HG03039 (cell line): Measurements from ENCODE around the gene DNAJC30.
"Not testable (repeated sequence)": the region's sequence is repeated elsewhere in the genome, so short reads cannot be mapped to it uniquely, and the experiment has no call there.

Experiments
- ATAC-seq: cut with Tn5 transposase; IDR thresholded peaks from one replicate; pipeline ENCODE4 v1.9.1; 2021; ENCODE audit warnings: mild to moderate bottlenecking, moderate library complexity; ENCODE audit not compliant: unreplicated experiment

The DNAJC30 gene

DNA sequence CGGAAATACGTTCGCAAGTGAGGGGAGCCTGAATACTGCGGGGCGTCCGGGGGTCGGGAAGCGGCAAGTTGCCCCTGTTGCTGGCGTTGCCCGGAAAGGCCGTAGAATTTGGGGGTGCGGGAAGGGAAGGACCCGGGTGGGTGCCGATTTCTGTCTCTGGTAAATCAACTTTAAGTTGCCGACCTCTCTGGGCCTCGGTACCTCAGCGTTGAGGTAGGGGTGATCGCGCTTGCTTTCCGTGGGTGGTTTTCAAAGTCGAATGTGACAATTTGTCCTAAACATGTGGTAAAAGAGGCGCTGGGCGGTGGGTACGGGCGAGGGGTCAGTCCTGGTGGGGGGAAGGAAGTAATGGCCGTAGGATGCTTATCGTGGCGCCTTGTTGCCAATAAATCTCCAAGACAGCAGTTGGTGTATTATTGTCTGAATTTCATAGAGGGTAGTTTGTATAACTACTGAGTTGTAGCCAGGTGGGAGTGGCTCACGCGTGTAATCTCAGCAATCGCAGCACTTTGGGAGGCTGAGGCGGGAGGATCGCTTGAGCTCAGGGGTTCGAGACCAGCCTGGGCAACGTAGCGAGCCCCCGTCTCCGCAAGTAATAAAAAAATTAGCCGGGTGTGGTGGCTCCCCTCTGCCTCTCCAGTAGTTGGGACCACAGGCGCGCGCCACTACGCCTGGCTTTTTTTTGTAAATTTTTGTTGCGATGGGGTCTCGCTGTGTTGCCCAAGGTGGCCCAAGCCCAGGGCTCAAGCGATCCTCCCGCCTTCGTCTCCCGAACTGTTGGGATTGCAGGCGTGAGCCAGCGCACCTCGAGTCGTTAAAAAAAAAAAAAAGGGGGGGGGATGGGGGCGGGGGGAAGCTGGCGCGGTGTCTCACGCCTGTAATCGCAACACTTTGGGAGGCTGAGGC, 788 bp upstream of the DNAJC30 start:
- no peak for ATAC-seq

DNA sequence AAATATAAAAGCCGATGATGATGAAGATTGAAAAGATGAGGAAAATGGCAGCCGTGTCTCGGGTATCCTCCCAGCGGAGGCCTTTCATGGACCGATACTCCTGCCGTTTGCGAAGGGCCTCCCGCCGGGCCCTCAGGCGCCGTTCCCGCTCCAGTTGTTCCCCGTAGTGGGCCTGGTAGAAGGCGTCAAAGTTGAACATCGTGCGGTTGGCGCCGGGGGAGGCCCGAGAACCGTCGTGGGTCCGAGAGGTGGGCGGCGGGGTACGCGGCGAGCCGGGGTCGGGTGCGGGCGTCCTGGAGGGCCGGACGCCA, 553 bp downstream of the DNAJC30 start:
- ATAC-seq = no peak

DNA sequence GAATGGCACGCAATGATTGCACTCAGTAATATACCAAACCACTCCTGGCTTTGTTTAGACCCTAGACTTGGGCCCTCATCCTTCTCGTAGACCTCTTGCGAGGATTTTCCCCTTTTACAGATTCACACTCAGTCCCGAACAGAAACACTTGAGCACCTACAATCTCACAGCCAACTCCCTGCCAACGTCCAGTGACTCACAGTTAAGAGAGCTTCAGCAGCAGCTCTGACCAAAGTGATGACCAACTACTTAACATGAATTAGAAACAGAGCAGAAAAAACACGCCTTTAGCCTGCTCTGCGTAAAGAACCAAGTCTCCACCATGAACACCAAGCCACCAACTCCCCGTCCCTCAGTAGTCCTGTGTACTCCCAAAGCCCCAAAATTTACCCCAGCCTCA, 2.2 kb downstream of the DNAJC30 start:
- ATAC-seq = no peak

DNA sequence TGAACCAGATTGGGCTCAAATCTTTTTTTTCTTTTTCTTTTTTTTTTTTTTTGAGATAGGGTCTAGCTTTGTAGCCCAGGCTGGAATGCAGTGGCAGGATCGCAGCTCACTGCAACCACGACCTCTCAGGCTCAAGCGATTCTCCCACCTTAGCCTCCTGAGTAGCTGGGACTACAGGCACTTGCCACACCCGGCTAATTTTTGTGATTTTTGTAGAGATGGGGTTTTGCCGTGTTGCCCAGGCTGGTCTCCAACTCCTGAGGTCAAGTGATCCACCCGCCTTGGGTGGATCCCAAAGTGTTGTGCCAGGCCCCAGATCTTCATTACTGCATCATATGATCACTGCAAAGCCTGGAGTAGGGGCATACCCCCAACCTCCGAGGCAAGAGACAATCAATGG, 2.8 kb downstream of the DNAJC30 start:
- no peak for ATAC-seq

DNA sequence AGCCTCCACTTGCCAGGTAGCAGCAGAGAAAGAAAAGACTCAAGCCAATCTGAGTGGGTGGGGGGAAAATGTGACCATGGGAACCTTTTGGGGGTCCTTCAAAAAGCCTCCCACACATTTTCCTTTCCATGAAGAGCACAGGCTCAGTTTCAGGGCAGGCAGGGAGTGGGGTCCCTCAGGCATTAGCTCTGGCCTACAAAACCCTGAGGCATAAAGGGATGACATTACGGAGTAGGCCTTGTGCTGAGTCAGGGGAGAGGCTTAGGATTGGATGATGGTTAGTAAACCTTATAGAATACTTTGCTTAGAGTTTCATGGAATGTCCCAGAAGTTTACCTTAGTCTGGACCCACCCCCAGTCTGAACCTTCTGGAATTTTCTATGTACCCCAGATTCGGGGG, 3.5 kb downstream of the DNAJC30 start:
- no peak for ATAC-seq

DNA sequence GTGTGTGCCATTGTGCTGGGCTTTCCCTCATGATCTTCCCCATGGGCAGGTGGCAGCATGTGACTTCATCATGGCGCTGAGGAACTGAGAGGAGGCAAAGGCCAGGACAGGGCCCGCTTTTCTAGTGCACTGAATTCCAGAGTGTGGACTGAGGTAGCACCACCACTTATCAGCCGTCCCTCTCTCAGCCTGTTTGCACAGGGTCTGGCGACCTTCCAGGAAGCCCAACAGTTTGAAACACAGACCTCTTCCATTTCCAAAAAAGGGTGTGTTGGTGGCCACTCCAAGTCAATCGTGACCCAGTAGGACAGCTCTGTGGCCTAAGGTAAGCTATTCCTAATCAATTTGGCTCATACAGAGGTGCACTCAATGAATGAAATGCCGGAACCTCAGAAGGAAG, 4.4 kb downstream of the DNAJC30 start:
- ATAC-seq = no peak

DNA sequence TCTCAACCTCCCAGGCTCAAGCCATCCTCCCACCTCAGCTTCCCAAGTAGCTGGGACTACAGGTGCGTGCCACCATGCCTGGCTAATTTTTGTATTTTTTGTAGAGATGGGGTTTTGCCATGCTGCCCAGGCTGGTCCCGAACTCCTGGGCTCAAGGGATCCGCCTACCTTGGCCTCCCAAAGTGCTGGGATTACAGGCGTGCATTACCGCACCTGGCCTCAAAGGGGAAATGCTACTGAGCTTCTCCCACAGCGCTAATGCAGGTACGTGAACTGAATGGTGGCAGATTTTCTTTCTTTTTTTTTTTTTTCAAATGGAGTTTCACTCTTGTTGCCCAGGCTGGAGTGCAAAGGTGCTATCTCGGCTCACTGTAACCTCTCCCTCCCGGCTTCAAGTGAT, 7.2 kb downstream of the DNAJC30 start:
- ATAC-seq = not testable (repeated sequence)

DNA sequence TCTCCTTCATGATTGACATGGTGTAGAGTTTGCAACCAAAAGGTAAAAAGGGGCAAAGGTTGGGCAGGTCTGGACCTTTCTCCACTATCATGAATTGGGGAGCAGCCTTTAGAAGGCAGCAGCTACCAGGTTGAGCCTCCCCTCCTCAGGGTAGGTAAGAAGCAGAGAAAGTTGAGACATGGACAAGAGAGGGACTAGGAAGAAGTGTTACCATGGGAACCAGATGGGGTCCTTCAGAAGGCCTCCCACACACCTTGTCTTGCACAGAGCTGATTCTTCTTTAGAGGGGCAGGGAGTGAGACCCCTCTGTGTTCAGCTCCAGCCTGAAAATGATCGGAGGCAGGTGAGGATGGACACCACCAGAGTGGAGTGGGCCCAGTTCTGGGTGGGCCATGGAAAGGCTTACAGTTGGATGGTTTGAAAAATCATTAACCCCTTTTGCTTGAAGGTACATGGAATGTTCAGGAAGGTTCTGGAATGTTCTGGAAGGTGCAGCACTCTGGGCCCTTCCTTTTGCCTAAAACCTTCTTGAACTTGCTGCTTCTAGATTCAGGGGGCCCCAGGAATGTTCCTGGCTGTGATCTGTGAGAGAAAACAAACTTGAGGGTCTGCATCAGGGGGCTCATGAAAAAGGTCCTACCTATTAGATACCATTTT, 8.7 kb downstream of the DNAJC30 start:
- no peak for ATAC-seq

DNA sequence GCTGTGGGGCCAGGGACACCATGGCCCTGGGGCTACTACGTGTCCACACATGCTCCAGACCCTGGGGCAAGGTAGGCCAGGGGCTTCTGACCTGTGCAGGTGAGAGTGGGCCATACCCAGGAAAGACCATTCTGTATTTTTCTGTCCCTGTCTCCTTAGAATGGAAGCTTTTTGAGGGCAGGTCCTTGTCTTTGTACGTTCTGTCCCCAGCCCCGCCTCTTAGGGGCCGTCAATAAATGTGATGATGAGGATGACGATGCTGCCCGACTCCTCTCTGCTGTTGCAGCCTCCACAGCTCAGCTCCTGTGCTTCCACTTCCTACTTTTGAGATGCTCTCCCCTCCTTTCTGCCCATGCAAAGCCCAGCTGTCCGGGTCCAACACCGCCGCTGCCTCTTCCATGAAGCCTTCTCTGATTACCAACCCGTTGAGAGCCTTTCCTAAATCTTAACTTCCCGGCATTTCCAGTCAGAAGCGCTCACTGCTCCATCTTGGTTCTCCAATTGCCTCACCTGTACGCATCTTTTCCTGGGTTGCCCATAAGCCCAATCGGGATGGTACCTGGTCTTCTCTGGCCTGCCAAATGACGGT, 11.3 kb downstream of the DNAJC30 start:
- no peak for ATAC-seq

DNA sequence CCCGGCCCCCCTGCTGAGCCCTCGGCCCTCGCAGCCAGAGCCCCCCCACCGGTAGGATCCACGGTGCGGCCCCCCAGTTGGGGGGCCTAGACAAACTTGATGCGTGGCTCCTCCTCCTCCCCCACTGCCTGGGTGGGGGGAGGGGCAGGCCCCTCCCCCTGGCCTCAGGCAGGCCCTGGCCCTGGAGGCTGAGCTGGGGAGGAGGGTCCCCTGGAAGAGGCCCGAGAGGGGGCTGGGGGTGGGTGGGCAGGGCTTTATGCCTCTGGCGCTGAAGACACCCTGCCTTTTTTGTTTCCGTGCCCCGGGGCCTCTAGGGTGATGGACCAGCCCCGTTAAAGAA, 12.0 kb downstream of the DNAJC30 start:
- ATAC-seq = no peak

DNA sequence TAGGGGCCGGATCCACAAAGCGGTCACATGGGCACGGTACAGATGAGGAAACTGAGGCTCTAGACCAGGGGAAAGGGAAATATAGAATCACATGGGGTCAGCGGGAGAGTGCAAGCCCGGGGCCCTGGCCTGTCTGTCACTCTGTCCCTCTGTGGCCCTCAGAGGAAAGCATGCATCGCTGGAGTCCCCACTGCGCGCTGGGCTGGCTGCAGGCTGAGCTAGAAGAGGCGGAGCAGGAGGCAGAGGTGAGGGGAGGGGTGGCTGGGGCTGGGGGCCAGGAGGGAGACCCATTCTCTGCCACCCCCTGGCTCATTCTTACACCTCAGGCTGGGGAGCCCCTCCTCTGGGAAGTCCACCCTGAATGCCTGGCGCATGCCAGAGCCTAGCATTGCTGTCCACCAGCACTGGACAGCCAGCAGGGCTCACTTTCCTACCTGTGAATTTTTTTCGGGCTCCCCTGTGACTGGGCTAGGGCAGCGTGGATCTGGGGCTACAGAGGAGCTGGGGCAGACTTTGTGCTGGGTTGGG, 13.3 kb downstream of the DNAJC30 start:
- no peak for ATAC-seq

DNA sequence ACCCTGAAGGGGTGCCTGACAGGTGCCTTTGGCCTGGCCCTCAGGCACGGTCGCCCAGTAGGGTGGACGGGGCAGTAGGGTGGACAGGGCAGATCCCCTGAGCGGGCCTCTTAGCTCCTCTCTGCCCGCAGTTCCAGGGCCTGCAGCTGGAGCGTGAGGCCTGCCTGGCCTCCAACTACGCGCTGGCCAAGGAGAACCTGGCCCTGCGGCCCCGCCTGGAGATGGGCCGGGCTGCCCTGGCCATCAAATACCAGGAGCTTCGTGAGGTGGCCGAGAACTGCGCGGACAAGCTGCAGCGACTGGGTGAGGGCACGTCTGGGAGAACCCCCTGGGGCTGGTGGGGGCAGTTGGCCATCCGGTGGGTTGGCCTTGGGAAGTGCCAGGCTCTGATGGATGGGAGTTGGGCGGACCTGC, 14.0 kb downstream of the DNAJC30 start:
- ATAC-seq = no peak

DNA sequence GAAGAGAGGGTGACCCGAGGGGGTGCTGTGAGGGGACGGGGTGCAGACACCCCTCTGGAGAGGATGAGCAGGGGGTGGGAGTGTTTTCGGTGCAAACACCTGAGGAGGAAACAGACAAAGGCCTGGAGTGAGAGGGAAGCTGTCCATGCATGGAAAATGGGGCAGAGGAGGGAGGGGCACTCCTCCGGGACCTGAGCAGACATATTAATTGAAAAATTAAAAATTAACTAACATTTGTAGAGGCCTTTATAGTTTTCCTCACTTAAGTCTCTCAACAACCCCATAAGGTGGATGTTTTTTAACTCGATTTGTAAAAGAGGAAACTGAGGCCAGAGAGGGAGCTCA, 14.4 kb downstream of the DNAJC30 start:
- ATAC-seq = no peak

DNA sequence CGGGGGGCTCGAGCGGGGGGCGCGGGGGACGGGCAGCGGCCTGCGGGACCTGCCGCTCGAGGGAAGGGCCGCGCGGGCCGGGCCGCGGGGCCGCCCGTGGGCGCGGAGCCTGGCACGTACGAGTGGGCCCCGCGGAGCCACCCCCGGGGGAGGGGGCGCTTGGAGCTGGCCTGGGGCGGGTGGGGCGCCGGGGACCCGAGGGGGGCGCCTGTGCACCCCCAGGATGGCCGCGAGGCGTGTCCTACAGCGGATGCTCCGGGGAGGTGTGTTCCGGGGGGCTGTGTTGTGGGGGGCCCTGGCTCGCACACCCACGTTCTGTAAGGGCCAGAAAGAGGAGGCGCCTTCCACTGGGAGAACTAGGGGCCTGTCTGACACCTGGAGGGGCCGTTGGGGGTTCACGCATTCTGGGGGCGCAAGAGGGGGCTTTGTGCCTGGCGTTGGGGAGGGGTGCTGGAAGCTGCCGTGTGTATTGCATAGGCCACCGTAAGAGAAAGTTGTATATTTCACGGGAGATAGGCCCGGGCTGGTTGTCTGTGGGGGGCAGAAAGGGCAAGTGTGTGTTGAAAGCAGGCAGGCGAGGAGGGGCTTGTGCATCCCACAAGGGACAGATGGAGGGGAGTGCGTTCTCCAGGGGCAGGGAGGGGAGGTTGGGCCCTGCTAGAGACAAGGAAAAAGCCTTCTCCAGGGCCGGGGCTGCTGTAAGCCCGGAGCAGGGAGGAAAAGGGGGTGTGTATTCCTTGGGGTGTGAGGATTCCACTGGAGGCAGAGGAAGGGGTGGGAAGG, 15.0 kb downstream of the DNAJC30 start:
- peak; percentile 4 for ATAC-seq

DNA sequence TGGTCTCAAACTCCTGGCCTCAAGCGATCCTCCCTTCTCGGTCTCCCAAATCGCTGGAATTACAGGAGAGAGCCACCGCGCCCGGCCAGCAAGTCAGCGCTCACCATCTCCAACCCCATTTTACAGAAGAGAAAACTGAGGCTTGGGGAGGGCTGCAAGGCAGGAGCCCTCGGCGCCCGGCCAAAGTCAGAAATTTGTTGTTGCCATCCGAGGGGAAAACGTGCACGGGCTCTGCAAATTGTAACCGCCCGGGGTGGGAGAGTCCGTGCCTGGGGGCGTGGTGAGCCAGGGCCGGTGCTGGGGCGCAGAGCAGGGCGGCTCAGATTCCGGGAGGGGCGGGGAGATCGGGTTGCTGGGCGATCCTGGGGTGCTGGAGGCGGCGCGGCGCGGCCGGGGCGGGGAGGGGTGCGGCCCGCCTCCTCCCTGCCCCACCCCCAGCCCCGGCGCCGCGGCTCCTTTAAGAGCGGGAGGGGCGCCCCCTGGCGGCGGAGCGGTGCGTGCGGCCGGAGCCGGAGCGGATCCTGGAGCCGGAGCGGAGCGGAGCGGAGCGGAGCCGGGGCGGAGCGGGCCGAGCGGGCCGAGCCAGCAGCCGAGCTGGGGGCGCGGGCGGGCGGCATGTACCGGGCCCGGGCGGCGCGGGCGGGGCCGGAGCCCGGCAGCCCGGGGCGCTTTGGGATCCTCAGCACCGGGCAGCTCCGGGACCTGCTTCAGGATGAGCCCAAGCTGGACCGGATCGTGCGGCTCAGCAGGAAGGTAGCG, 15.7 kb downstream of the DNAJC30 start, which contains the start of gene VPS37D:
VPS37D (plus strand) TSS at position 488 of the 759 bp plus-strand sequence; CDS start at position 616, 128 bp downstream.
- ATAC-seq = peak; percentile 90

DNA sequence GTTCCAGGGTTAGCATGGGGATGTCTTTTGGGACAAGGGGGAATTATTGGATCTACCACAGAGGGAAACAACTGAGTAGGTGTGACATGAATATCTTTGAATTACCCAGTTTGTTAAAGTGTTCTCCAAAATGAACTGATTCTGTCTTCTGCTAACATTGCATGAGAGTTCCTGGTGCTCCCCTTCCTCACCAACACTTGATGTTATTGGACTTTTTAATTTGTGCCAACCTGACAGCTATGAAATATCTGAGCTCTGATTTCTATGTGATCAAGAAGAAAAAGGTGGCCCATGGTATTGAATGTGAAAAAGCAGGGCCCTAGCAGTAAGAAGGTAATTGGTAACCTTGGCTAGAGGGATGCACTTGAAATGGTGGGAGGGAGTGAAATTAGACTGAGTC, 20.2 kb downstream of the DNAJC30 start:
- ATAC-seq = no peak

DNA sequence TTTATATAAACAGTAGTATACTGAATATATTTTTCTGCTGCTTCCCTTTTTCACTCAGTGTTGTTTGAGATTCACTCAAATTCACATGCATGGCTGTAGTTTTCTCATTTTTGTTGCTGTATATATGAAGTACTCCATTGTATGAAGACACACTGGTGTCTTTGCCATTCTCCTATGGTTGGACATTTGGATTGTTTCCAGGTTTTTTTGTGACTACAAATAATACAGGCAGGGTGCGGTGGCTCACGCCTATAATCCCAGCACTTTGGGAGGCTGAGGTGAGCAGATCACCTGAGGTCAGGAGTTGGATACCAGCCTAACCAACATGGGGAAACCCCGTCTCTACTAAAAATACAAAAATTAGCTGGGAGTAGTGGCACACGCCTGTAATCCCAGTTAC, 22.7 kb downstream of the DNAJC30 start:
- ATAC-seq = not testable (repeated sequence)

DNA sequence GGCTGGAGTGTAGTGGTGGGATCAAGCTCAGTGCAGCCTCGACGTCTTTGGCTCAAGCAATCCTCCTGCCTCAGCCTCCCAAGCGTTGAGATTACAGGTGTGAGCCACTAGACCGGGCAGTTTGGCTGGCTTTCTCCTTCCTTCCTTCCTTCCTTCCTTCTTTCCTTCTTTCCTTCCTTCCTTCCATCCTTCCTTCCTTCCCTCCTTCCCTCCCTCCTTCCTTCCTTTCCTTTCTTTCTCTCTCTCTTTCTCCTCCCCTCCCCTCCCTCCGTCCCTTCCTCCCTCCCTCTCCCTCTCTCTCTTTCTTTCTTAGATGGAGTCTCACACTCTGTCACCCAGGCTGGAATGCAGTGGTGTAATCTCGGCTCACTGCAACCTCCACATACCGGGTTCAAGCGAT, 23.3 kb downstream of the DNAJC30 start:
- no peak for ATAC-seq

DNA sequence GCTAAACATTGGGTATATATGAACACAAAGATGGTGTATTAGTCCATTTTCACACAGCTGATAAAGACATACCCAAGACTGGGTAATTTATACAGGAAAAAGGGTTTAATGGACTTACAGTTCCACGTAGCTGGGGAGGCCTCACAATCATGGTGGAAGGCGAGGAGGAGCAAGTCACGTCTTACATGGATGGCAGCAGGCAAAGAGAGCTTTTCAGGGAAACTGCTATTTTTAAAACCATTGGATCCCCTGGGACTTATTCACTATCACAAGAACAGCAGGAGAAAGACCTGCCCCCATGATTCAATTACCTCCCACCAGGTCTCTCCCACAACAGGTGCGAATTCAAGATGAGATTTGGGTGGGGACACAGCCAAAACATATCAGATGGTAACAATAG, 27.9 kb downstream of the DNAJC30 start:
- not testable (repeated sequence) for ATAC-seq

DNA sequence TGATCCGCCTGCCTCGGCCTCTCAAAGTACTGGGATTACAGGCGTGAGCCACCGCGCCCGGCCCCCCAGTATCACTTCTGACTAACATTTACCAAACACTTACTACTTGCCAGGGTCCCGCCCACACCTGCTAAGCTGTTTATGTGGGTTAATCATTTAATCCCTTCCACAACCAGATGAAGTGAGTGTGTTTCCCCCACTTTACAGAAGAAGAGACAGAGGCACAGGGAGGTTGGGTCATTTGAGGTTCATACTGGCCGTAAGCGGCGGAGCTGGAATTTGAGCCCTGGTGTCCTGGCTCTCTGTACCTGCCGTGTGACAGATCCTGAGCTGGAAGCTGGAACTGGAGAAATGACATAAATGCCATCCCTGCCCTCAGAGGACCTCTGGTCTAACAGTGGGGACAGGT, 30.7 kb downstream of the DNAJC30 start:
- ATAC-seq = no peak
